ENCODE measurements around the gene LMO7. TPM values are rescaled to one million over a fixed set of nuclear protein-coding genes. Genes with fewer than 3 reads are reported as not detected.

Gene LMO7
- total and polyA plus RNA-seq, 2 of the 4 experiments (the other 2 are of a cell fraction) = 266 to 367 TPM

DNA sequence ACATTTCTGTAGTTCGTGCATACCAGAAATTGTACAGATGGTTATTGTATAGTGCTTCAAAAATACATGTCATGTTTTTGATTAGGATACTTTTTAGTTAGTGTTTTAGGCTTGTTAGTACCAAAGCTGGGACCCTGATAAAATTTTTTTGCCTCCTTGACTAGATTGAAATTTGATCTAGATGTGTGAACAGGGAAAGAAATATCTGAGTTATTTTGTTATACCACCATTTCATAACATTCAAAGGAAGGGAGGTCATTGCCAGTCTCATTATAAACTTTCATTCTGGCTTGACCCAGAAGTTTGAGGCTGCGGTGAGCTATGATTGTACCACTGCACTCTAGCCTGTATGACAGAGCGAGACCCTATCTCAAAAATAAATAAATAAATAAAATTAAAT lies 9.0 kb downstream of the LMO7 start:
- Histone ChIP-seq H3K36me3 (ENCODE audit: control insufficient read depth, insufficient read depth, low read length) (peaks cover 9% of the 10 kb centered on the region), H2AK9ac (replicated peaks; ENCODE audit: low read depth, low read length, poor library complexity) (no peak overlapping the region), H4K5ac (ENCODE audit: low read depth, low read length) (no peak overlapping the region), H3K9me3 (ENCODE audit: control insufficient read depth, insufficient read depth, low read length) (no peaks in the 10 kb centered on the region), H3K4ac (ENCODE audit: low read depth, low read length) (no peak overlapping the region), H3K23ac (ENCODE audit: low read depth, low read length) (no peak overlapping the region), H4K20me1 (ENCODE audit: insufficient read depth, low read length) (peaks cover 94% of the 10 kb centered on the region), H3K9ac (ENCODE audit: low read depth, low read length) (no peak overlapping the region), H3K27ac (ENCODE audit: insufficient read depth, low read length) (no peak overlapping the region), H3K14ac (replicated peaks; ENCODE audit: low read depth, low read length) (no peak overlapping the region), H4K8ac (ENCODE audit: low read depth in 2 of 2, low read length in 2 of 2) (no peak overlapping the region), H3K4me3 (ENCODE audit: insufficient read depth, low read depth, low read length) (no peak overlapping the region), H2BK15ac (ENCODE audit: low read depth, low read length) (no peak overlapping the region), H2BK20ac (ENCODE audit: low read depth, low read length) (no peak overlapping the region), H2AFZ (replicated peaks; ENCODE audit: low read length, poor library complexity) (no peak overlapping the region), H2BK120ac (ENCODE audit: low read depth, low read length) (no peak overlapping the region), H4K91ac (ENCODE audit: insufficient read depth, low read depth, low read length) (no peak overlapping the region), H3K9me1 (ENCODE audit: insufficient read depth, low read length) (peaks cover 32% of the 10 kb centered on the region), H3K4me1 (ENCODE audit: control insufficient read depth, insufficient read depth, low read length) (peaks cover 21% of the 10 kb centered on the region), H3K18ac (ENCODE audit: low read depth, low read length) (no peak overlapping the region), H3K27me3 (ENCODE audit: control insufficient read depth, insufficient read depth, low read length) (no peaks in the 10 kb centered on the region), H3K4me2 (ENCODE audit: low read depth, low read length) (no peak overlapping the region), H2BK5ac (ENCODE audit: low read depth, low read length, poor library complexity, severe bottlenecking) (no peak overlapping the region), H2AK5ac (ENCODE audit: low read depth, low read length) (no peak overlapping the region), H3K79me1 (ENCODE audit: low read depth in 1 of 2, low read length in 2 of 2) (peaks cover 5 to 67% of the 10 kb centered on the region in 2 experiments), H3K56ac (ENCODE audit: extremely low read depth, insufficient read depth, low read length) (no peak overlapping the region)
- intact Hi-C loops (cut with micrococcal nuclease) = no loop called here
- no CpG with 5 or more reads among the region's 3 CpGs for WGBS, 2 experiments (ENCODE audit: extremely low coverage in 2 of 2, insufficient read length in 1 of 2)
- ChIA-PET POLR2A (ENCODE audit: unreplicated experiment) (no interaction called here), CTCF (no interaction called here)
- dilution Hi-C loops (cut with HindIII; ENCODE audit: low sequenced_read_pairs, unreplicated experiment) = no loop called here
- no TSS peak for BruUV-seq (replicated peaks)
- in situ Hi-C loops (cut with MboI; ENCODE audit: low sequenced_read_pairs) = no loop called here
- DNase-seq (peak; percentile 42), ATAC-seq (ENCODE audit: low read depth) (peak; percentile 49)
- no peak for TF ChIP-seq RFX5 (IDR thresholded peaks at IDR 0.05; ENCODE audit: low read depth, low read length)
- TF ChIP-seq SMC3 (IDR thresholded peaks at IDR 0.05; ENCODE audit: low read depth, low read length) = no peak
- no peak for TF ChIP-seq CHD1 (IDR thresholded peaks at IDR 0.05; ENCODE audit: low read depth, low read length)
- no peak for TF ChIP-seq NFE2L2 (IDR thresholded peaks at IDR 0.05; ENCODE audit: low read depth, low read length)
- TF ChIP-seq ELK1 (IDR thresholded peaks at IDR 0.05; ENCODE audit: borderline replicate concordance, low read depth, low read length) = no peak
